Measurements from ENCODE around the gene SRP14.
"Not testable (repeated sequence)": the region's sequence is repeated elsewhere in the genome, so short reads cannot be mapped to it uniquely, and the experiment has no call there.

- not testable (repeated sequence) for TF ChIP-seq CTCF, POLR2A (IDR thresholded peaks at IDR 0.05)
Observed at GRCh38 chr15:39996228-39996627, 42.8 kb downstream of the SRP14 start.
